ENCODE measurements around the gene P4HTM. TPM values are rescaled to one million over a fixed set of nuclear protein-coding genes. Genes with fewer than 3 reads are reported as not detected.

Gene P4HTM
- total RNA-seq, 1 donor from 2014 or later: 37.0 TPM

DNA sequence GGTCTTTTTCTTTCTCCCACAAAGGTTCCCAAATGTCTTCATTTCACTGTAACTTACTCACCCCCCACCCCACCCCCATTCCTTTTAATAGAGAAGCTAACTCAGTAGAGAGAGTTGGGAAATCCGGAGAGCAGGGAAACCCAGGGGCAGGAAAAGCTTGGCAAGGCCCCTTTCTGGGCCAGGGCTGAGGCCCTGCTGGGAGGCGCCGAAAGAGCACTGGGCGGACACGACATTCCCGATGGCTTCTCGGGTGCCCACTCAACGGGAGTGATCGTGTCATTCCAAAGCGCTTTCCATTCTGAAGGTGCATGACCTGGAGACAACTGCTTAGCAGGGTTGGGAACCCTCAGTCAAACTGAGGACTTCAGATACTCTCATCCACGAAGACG, 29.9 kb downstream of the P4HTM start:
- intact Hi-C loops (cut with DNase I): loop anchor here (5.0 kb wide), 1 partner anchor 112 kb away; the partner anchor contains the start of gene LAMB2
- DNase-seq (ENCODE audit: low spot score): no peak

DNA sequence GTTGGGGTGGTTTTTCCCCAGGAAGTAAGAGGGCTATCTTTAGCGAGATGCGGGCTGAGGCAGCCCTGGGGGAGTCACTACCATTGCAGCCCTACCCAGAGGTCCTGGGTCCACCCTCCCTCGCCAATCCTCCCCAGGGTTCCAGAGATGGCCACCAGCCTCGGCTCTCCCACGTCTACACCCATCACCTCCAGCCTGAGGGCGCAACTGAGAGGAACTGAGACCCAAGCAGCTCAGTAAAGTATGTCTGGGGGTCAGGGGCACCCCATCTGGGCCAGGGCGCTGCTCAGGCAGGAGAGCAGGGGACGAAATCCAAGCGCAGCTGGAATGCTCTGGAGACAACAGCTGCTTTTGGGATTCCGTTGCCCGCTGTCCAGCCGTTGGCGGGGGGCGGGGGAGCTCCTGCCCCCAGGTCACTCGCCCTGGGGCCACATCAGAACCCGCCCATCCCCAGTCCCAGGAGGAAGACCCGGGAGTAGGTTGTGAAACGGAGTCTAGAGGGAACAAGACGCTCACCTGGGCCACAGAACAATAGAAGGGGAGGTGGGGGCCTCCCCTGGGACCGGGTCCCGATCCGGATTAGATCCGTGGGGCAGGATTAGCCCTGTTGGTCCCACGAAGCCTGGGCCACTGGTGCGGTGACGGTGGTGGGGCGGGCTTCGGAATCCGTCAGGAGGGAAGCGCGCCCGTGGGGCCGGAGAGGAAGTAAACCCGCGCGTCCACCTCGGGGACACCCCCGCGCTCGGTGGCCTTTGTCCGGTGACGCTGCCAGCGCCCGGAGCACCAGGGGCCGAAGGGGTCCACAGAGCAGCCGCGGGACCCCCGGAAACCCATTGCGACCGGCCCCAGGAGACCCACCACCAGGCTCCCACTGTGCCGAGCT, 30.5 kb downstream of the P4HTM start:
- intact Hi-C loops (cut with DNase I): no loop called here
- peak; percentile 86 for DNase-seq (ENCODE audit: low spot score)

DNA sequence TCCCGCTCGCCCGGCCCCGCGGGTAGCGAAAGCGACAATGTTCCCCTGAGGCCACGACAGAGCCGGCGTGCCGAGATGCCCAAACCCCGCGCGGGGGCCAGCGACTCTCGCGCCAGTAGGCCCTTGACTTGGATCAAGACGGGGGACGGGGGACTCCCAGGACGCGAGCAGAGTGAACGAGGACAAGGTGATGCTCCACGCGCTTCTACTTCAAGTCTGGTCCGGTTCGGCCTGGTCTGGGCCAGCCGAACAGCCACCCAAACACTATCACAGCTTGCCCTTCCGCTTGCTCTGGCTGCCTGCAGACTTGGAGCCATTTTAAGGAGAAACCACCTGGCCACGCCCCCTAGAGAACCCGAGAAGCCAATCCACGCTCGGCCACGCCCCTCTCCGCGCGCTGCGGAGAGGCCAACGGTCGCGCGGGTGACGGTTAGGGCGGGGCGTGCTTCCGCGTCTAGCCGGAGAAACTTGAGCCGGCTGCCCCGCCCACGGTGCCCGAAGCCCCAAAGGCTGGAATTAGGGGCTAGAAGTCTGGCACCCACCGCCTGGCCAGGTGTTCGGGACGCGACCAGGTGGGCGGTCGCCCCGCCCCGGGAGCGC, 31.3 kb downstream of the P4HTM start:
- intact Hi-C loops (cut with DNase I): no loop called here
- peak; percentile 99 for DNase-seq (ENCODE audit: low spot score)

DNA sequence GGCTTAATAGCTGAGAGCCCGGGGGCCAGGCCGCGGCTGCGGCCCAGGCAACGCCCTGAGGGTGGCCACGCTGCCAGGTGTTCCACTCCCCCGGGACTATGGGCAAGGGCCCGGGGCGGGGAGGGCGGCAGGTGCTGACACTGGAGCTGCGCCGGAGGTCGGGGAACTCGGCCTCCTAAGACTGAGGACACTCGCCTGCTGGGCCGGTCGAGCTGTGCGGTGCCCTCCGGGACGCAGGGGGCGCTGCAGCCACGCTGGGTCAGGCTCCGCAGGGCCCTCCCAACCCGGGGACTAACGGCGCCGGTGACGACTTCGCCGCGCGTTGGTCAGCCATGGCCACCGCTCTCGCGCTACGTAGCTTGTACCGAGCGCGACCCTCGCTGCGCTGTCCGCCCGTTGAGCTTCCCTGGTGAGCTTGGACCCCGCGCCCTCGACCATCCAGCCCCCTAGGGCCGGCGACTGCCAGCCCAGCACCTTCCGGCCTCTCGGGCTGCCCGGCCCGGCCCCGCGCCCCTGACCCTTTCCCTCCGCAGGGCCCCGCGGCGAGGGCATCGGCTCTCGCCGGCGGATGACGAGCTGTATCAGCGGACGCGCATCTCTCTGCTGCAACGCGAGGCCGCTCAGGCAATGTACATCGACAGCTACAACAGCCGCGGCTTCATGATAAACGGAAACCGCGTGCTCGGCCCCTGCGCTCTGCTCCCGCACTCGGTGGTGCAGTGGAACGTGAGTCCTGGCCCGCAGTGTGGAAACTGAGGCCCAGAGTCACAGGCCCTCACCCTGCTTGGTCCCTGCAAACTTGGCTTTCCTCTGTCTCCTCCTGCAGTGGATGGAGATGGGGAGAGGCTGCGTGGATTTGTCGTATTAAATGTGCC, 32.0 kb downstream of the P4HTM start, which contains the start of gene NDUFAF3:
Gene NDUFAF3, plus strand, starts transcription at position 309 of the 875 bp plus-strand sequence. Its CDS starts 24 bp downstream, at position 333.
- DNase-seq (ENCODE audit: low spot score): peak; percentile 97
- intact Hi-C loops (cut with DNase I): no loop called here

DNA sequence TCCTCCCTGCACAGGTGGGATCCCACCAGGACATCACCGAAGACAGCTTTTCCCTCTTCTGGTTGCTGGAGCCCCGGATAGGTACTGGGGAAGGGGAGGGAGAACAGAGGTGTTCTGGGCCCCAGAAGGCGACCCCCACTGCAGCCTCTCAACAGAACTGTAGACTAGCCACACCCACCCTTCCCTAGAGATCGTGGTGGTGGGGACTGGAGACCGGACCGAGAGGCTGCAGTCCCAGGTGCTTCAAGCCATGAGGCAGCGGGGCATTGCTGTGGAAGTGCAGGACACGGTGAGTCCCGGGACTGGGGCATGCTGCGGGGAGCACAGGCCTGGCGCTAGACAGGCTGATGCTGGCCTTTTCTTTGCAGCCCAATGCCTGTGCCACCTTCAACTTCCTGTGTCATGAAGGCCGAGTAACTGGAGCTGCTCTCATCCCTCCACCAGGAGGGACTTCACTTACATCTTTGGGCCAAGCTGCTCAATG, 32.7 kb downstream of the P4HTM start:
- no peak for DNase-seq (ENCODE audit: low spot score)
- intact Hi-C loops (cut with DNase I): no loop called here

DNA sequence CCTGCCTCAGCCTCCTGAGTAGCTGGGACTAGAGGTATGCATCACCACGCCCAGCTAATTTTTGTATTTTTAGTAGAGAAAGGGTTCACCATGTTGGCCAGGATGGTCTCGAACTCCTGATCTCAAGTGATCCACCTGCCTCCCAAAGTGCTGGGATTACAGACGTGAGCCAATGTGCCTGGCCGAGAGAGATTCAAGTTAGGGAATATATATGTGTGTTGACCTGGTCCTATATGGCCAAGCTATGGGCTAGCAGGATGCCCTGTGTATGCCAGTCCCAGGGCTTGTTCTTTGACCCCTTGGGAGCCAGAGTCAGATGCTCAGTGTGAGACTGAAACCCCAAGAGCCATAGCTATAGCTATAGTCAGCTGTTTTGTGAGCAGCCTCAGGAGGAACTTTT, 33.7 kb downstream of the P4HTM start:
- DNase-seq (ENCODE audit: low spot score): no peak
- intact Hi-C loops (cut with DNase I): no loop called here

DNA sequence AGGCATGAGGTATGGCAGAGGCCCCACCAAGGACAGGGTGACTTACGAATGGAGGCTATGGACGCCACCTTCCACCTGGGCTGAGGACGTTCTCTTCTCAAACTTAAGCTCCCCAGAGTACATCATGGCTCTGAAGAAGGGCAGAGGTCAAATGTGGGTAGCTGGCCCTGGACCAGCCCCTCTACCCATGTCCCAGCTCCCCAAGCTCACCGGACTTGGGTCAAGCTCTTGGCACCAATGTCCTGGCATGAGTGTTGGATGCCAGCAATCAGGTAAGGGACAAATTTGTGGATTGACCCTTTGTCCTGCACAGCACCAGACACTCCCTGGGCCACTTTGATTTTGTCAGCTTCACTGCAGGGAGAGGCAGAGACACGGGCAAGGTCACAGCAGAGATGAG, 34.4 kb downstream of the P4HTM start:
- intact Hi-C loops (cut with DNase I): no loop called here
- no peak for DNase-seq (ENCODE audit: low spot score)

DNA sequence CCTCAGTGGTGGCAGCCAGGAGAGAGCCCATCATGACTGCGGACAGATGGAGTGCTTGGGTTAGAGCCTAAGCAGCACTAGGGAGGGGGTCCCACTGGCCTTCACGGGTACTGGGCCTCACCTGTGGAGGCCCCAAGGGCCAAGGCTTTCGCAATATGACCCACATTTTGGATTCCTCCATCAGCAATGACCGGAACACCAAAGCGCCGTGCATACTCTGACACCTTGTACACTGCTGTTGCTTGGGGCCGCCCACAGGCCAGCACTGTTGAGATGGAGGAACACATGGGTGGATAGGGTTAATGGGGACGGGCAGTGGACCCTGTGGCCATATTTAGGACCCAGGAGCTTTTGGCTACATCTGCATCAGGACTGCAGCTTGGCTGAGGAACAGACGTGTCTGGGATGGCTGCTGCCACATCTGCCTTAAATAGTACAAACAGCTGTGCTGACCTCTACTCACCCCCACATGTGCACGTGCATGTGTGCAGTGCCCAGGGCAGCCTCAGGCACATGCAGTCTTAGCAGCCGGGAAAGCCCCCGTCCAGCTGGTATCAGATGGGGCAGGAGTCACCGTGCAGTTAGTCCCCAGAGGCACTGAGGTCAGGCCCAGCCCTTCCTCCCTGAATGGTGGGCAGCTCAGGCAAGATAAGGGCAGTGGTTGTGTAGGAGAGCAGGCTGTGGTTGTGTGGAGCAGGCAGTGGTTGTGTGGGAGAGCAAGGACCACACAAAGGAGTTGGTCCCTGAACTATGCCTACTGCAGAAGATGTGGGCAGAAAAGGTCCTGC, 35.2 kb downstream of the P4HTM start:
- intact Hi-C loops (cut with DNase I): loop anchor here (5.0 kb wide), 1 partner anchor 67 kb away; the partner anchor contains the start of gene QRICH1
- no peak for DNase-seq (ENCODE audit: low spot score)

DNA sequence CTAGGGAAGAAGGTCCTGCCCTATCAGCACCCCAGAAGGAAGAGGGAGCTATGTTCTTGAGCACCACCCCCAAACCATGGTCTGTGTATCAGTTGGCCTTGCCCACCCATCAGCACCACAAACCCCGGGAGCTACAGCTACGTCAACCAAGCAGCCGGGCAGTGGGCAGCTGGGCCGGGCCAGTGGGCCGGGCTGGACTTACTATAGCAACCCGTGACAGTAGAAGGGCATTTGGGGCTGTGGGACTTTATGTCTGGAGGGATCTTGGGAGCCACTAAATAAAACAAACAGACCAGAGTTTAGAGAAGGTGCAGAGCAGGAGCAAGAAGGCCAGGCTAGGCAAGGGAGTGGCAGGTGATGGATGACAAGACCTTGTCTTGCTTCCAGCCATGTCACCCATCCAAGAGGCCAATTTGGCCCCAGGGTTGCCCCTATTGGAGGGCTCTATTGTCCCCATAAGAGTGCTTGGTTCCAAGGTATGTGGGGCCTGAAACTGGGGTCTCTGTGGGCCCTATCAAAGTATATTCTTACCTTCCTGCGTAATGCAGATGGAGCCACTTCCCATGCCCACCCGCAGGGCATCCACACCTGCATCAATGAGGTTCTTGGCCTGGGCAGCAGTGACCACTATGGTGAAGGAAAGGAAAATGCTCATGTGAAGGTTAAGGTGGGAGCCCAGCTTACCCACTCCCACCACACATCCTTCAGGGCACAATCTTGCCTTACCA, 35.9 kb downstream of the P4HTM start:
- intact Hi-C loops (cut with DNase I): loop anchor here (5.0 kb wide), 1 partner anchor 66 kb away; the partner anchor contains the start of gene QRICH1
- DNase-seq (ENCODE audit: low spot score): no peak

DNA sequence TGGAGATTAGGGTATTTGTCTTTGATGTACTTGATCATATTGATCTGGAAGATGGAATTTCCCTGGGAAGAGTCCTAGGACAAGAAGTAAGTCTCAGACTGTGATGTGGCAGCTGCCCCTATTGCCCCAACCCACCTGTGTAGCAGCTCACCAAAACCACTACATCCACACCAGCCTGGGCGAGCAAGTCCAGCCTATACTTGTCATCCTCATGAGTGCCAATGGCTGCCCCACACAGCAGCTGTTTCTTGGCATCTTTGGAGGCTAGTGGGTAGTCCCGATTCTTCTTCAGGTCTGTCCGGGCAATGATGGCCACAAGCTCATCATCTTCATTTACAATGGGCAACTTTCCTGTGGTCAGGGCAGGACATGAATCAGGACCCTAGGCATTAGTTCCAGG, 36.5 kb downstream of the P4HTM start:
- no peak for DNase-seq (ENCODE audit: low spot score)
- intact Hi-C loops (cut with DNase I): loop anchor here (5.0 kb wide), 1 partner anchor 66 kb away; the partner anchor contains the start of gene QRICH1

DNA sequence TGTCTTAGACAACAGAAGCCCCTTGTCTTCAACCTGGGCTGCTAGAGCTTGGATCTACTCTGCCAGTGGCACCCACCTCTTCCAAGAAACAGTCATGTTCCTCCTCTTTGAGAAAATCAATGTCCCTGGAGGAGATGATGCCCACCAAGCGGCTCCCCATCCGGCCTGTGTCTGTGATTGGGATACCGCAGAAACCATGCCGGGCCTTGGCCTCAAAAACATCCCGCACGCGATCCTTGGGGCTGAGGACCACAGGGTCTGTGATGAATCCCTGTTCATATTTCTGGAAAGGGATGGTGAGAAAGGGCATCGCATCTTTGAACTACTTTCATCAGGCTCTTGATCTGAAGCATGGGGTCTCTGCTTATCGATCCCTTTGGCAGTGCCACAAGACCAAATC, 37.6 kb downstream of the P4HTM start:
- no peak for DNase-seq (ENCODE audit: low spot score)
- intact Hi-C loops (cut with DNase I): loop anchor here (5.0 kb wide), 1 partner anchor 65 kb away; the partner anchor contains the start of gene QRICH1

DNA sequence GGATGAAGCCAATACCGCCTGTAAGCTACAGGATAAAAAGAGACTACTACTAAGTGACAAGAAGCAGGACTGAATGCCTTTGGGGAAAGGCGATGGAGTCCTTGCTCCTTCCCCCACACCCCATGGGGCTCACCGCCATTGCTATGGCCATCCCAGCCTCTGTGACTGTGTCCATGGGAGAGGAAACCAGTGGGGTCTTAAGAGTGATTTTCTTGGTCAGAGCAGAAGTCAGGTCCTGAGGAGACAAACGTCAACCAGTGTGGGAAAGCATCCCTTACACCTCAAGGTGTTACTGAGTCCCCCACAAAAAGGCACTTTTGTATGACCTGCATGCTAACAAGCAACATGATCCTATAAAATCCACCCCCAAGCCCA, 38.2 kb downstream of the P4HTM start:
- DNase-seq (ENCODE audit: low spot score): no peak
- intact Hi-C loops (cut with DNase I): loop anchor here (5.0 kb wide), 1 partner anchor 64 kb away; the partner anchor contains the start of gene QRICH1

DNA sequence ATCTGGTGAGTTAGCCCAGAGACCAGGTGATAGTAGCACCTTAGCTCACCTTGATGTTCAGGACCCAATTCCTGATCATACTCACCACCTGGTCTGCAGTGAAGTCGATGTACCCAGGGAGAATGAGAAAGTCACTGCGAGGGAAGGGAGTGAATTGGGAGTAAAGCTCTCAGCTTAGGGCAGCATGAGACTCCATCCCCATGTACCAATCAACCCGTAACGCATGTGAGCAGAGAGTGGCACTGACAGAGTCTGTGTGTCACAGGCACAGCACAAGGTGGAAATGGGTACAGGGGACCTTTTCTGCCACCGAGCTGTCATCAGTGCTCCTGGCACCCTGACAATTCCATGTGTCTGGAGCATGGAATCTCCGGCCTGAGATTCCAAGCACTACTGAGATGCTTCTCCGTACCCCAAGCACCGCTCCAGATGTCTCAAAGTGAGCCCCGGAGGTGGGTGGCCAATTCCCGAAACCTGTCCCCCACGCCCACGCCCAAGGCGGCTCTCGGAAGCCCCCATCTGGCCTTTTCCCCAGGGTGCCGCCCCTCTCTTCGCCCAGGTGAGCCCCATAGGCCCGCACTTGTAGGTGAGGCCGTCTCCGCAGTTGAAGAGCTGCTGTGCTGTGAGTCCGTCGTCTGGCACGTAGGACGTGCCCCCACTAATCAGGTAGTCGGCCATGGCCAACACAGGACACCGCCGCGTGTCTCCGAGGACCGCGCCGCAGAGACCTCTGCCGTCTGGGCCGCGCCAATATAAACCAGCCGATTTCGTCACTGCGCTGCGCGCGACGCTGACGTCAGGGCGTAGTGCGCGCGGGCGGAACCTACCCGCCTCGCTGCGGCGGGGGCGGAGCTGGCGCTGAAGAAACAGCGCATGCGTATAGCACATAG, 38.9 kb downstream of the P4HTM start, which contains the start of gene IMPDH2:
Gene IMPDH2, minus strand, starts transcription at position 726 of the 890 bp plus-strand sequence. Its CDS starts 48 bp downstream, at position 678.
- DNase-seq (ENCODE audit: low spot score): peak; percentile 98
- intact Hi-C loops (cut with DNase I): loop anchor here (5.0 kb wide), 1 partner anchor 63 kb away; the partner anchor contains the start of gene QRICH1

DNA sequence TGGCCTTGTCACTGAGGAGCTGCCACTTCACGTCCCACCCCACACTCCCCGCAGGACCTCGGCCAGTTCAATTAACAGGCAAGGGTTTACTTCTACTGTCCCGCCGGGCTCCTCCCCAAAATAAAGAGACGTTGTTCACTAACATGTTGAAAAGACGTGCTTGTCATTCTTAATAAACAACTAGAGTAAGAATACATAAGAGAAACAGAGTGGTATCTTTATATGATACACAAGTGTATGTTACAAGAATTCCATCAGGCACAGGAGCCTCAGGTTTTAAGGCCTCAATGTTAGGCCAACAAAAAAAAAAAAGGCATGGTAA, 39.5 kb downstream of the P4HTM start:
- intact Hi-C loops (cut with DNase I): loop anchor here (5.0 kb wide), 1 partner anchor 63 kb away; the partner anchor contains the start of gene QRICH1
- DNase-seq (ENCODE audit: low spot score): no peak

DNA sequence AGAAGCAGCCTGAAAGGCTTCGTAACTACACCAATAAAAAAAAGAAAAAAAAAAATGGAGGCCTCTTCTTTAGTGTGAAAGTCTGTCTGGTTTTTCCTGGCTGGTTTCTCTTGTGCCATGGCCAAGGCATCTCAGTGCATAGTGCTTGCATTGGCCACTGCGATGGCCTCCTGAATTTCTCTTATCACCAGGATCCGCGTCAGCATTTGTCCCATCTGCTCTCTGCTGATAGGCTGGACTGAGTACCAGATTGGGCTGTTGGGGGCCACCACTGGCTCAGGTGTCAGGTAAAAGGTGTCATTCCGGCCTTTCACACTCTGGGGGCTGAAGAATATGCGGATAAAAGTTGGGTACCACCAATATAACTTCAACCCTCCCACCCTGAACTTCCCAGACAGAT, 40.3 kb downstream of the P4HTM start:
- intact Hi-C loops (cut with DNase I): no loop called here

DNA sequence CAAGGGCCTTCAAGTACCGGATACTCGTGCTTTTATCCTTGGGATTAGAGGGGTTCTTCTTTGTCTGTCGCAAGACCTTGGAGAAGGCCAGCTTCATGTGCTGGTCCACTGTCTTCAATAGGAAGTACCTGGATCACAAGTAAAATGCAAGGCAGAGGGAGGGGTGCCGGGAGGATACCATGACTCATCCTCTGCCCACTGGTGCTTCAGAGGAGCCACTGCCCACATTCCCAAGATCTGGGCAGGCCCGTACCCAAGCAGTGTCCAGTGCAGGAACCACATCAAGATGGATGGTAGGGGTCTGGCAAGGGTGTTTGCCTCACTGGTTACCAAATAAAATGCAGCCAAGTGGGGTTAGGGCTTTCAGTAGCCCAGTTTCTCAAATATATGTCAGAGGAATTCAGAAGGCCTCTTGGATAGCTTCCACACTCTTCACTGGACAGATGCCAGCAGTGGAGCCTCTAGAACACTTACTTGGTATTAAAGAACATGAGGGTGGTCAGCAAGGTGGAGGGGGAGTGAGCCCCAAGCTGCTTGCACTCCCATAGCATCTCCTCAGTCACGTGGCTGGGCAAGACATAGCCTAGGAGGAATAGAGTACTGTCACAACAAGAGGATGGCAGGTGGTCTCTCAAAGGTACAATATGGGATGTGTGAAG, 42.7 kb downstream of the P4HTM start:
- intact Hi-C loops (cut with DNase I): no loop called here
- DNase-seq (ENCODE audit: low spot score): no peak

More for the DNA sequence above, 40.3 kb downstream of the P4HTM start:
- DNase-seq (ENCODE audit: low spot score): no peak
